SK-N-SH (cell line): ENCODE measurements around the gene CHSY3. TPM values are rescaled to one million over a fixed set of nuclear protein-coding genes. Genes with fewer than 3 reads are reported as not detected.

Source experiments
- CTCF ChIA-PET: fragments of 300-600, 350-600 bp; formaldehyde crosslinking; extraction: SDS; loops from one replicate; lab custom pipeline; 2021; lab: Yijun Ruan, JAX
- POLR2A ChIA-PET: fragments of 350-600 bp; sonication (Branson Sonifier 250); formaldehyde crosslinking; extraction: SDS; loops from one replicate; lab custom pipeline; 2020; ENCODE audit warnings: antibody characterized with exemption, inconsistent platforms; lab: Yijun Ruan, JAX
- DNase-seq: peaks from one replicate; pipeline ENCODE4 v3.0.0; 2012
- H2AFZ ChIP-seq: fragments of 200-600 bp; sonication (generic); 2 replicates; pipeline ENCODE4 v1.8.1; 2016; ENCODE audit warnings: antibody characterized with exemption, mild to moderate bottlenecking, low read depth
- H3F3A ChIP-seq: fragments of 200-600 bp; sonication (generic); replicated peaks from 2 replicates; pipeline ENCODE3; 2016; ENCODE audit warnings: antibody characterized with exemption, mild to moderate bottlenecking; ENCODE audit not compliant: insufficient read depth
- H3K27ac ChIP-seq, 2 experiments: fragments of 200-500 bp in 1 of 2; fragments of 200-600 bp in 1 of 2; sonication (Bioruptor generic) in 1 of 2; sonication (generic), shearing (Covaris generic) in 1 of 2; 2 replicates each; pipeline versions ENCODE4 v1.5.1 to v1.6.1; 2014 to 2016; ENCODE audit warnings: low read depth in 2 of 2, inconsistent platforms in 1 of 2, low read length in 1 of 2, mild to moderate bottlenecking in 1 of 2, mixed read lengths in 1 of 2
- H3K27me3 ChIP-seq: fragments of 200-600 bp; sonication (generic), shearing (Covaris generic); 2 replicates; pipeline ENCODE4 v1.6.1; 2016; ENCODE audit warnings: mixed run types; ENCODE audit not compliant: insufficient read depth
- H3K36me3 ChIP-seq, 2 experiments: fragments of 200-500 bp in 1 of 2; fragments of 200-600 bp in 1 of 2; sonication (Bioruptor generic) in 1 of 2; sonication (generic) in 1 of 2; replicated peaks in 1 of 2; 2 replicates each; pipeline versions ENCODE3 to v1.5.1; 2014 to 2016; ENCODE audit warnings: low read length in 1 of 2, mild to moderate bottlenecking in 1 of 2; ENCODE audit not compliant: insufficient read depth in 2 of 2, control insufficient read depth in 1 of 2
- H3K4me1 ChIP-seq, 2 experiments: fragments of 200-500 bp in 1 of 2; fragments of 200-600 bp in 1 of 2; sonication (Bioruptor generic) in 1 of 2; sonication (generic), shearing (Covaris generic) in 1 of 2; 2 replicates each; pipeline versions ENCODE4 v1.5.1 to v1.6.1; 2014 to 2016; ENCODE audit warnings: low read depth in 1 of 2, low read length in 1 of 2, mixed run types in 1 of 2; ENCODE audit not compliant: insufficient read depth in 2 of 2, control insufficient read depth in 1 of 2
- H3K4me2 ChIP-seq: fragments of 200-600 bp; sonication (generic), shearing (Covaris generic); 2 replicates; pipeline ENCODE4 v1.6.1; 2017; ENCODE audit warnings: mixed run types
- H3K4me3 ChIP-seq, 2 experiments: fragments of 200-500 bp in 1 of 2; fragments of 200-600 bp in 1 of 2; sonication (Bioruptor generic) in 1 of 2; sonication (generic), shearing (Covaris generic) in 1 of 2; 2 replicates each; pipeline versions ENCODE4 v1.5.1 to v1.8.1; 2014 to 2016; ENCODE audit warnings: low read depth in 2 of 2, inconsistent platforms in 1 of 2, low read length in 1 of 2, mild to moderate bottlenecking in 1 of 2, mixed read lengths in 1 of 2, moderate library complexity in 1 of 2
- H3K79me2 ChIP-seq: fragments of 200-600 bp; sonication (generic); 2 replicates; pipeline ENCODE4 v1.8.1; 2017; ENCODE audit warnings: mild to moderate bottlenecking; ENCODE audit not compliant: insufficient read depth
- H3K9ac ChIP-seq: fragments of 200-600 bp; sonication (generic); 2 replicates; pipeline ENCODE4 v1.6.1; 2017; ENCODE audit warnings: mixed run types
- H3K9me2 ChIP-seq: fragments of 200-600 bp; sonication (generic); 2 replicates; pipeline ENCODE4 v1.6.1; 2017; ENCODE audit warnings: mixed run types
- H3K9me3 ChIP-seq: fragments of 200-600 bp; sonication (generic); 2 replicates; pipeline ENCODE4 v1.6.1; 2017; ENCODE audit warnings: mixed run types, mild to moderate bottlenecking, moderate library complexity
- H4K20me1 ChIP-seq: fragments of 200-600 bp; sonication (generic); 2 replicates; pipeline ENCODE4 v1.6.1; 2017; ENCODE audit warnings: mild to moderate bottlenecking, mixed run types; ENCODE audit not compliant: insufficient read depth
- ELF1 ChIP-seq: IDR thresholded peaks from 2 replicates; pipeline ENCODE4 v1.4.0; 2012
- EP300 ChIP-seq, 2 experiments: IDR thresholded peaks; 2 replicates each; pipeline versions ENCODE4 v1.4.0 to v1.6.1; 2012; ENCODE audit warnings: borderline replicate concordance in 1 of 2, low read depth in 1 of 2, low read length in 1 of 2
- EZH2phosphoT487 ChIP-seq: fragments of 200-600 bp; sonication (generic); IDR thresholded peaks from 2 replicates; pipeline ENCODE4 v1.6.1; 2017; ENCODE audit warnings: low read depth, mixed run types, mild to moderate bottlenecking, antibody characterized with exemption, moderate library complexity, borderline replicate concordance
- FOSL2 ChIP-seq: IDR thresholded peaks from 2 replicates; pipeline ENCODE4 v1.4.0; 2012; ENCODE audit warnings: low read depth, mild to moderate bottlenecking, moderate library complexity, borderline replicate concordance
- FOXM1 ChIP-seq: IDR thresholded peaks from 2 replicates; pipeline ENCODE4 v1.4.0; 2012; ENCODE audit warnings: low read depth, mild to moderate bottlenecking
- GABPA ChIP-seq: IDR thresholded peaks from 2 replicates; pipeline ENCODE4 v1.4.0; 2012; ENCODE audit warnings: low read depth, mild to moderate bottlenecking
- JUND ChIP-seq: IDR thresholded peaks from 2 replicates; pipeline ENCODE4 v1.4.0; 2012
- MXI1 ChIP-seq: IDR thresholded peaks from 2 replicates; pipeline ENCODE4 v1.6.1; 2012; ENCODE audit warnings: mild to moderate bottlenecking, low read depth, low read length, improper control_type of control experiment
- RAD21 ChIP-seq: IDR thresholded peaks from 2 replicates; pipeline ENCODE4 v1.6.1; 2012; ENCODE audit warnings: mild to moderate bottlenecking, low read length
- RFX5 ChIP-seq: IDR thresholded peaks from 2 replicates; pipeline ENCODE4 v1.6.1; 2012; ENCODE audit warnings: mild to moderate bottlenecking, improper control_type of control experiment, low read length
- RXRA ChIP-seq: IDR thresholded peaks from 2 replicates; pipeline ENCODE4 v1.4.0; 2012; ENCODE audit warnings: low read depth, mild to moderate bottlenecking, borderline replicate concordance
- SIN3A ChIP-seq: IDR thresholded peaks from 2 replicates; pipeline ENCODE4 v1.6.1; 2012; ENCODE audit warnings: low read depth, mild to moderate bottlenecking, low read length, moderate library complexity, borderline replicate concordance
- TCF12 ChIP-seq: IDR thresholded peaks from 2 replicates; pipeline ENCODE4 v1.4.0; 2012
- TEAD4 ChIP-seq: IDR thresholded peaks from 2 replicates; pipeline ENCODE4 v1.4.0; 2012; ENCODE audit warnings: mild to moderate bottlenecking, borderline replicate concordance; ENCODE audit not compliant: insufficient read depth
- YY1 ChIP-seq: IDR thresholded peaks from 2 replicates; pipeline ENCODE4 v1.4.0; 2012; ENCODE audit warnings: low read depth, mild to moderate bottlenecking
- WGBS: methylation state at CpG from one replicate; pipeline ENCODE4 v1.1.6; 2017; ENCODE audit warnings: low lambda C conversion rate; 5-methylcytosine and 5-hydroxymethylcytosine counted together
- polyA plus RNA-seq, 3 experiments: library from polyadenylated mRNA; depleted of rRNA; stranded (reverse); fragments of >200 nt; gene quantifications; 2 replicates each; pipeline ENCODE4 v1.2.3, GENCODE V29; 2012
- TF ChIP-seq, protein P1 (sequence below): IDR thresholded peaks from 2 replicates; pipeline ENCODE4 v1.4.0; 2012; ENCODE audit warnings: low read depth
- TF ChIP-seq, protein P2 (sequence below): IDR thresholded peaks from 2 replicates; pipeline ENCODE4 v1.6.1; 2012; ENCODE audit warnings: mild to moderate bottlenecking, low read depth, low read length, moderate library complexity
- TF ChIP-seq, protein P3 (sequence below): IDR thresholded peaks from 2 replicates; pipeline ENCODE4 v1.4.0; 2012; ENCODE audit warnings: low read depth, borderline replicate concordance
- TF ChIP-seq, protein P4 (sequence below): fragments of 150-350 bp; IDR thresholded peaks from 2 replicates; pipeline ENCODE4 v1.6.1; 2016; ENCODE audit warnings: mild to moderate bottlenecking, low read depth, low read length
- TF ChIP-seq, protein P5 (sequence below): IDR thresholded peaks from 2 replicates; pipeline ENCODE4; 2012

The CHSY3 gene
- polyA plus RNA-seq, 1 of the 3 experiments (the other 2 are of a cell fraction) = not detected

DNA sequence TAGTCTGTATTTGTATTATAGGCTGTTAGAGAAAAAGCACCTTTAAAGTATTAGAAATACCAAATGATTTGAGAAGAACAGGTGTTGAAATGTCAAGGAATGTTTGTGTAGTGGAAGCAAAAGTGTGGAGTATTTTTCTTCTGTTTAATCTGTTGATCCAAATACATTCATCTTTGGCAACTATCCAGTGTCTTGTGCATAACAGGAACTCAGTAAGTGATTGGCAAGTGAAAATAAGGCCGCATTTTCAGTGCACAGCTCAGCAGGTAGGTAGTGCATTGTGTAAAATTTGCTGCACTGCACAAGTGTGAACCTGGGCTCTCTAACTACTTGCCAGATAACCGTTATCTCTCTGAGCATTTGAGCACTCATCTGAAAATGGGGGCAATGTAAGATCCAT, 61.8 kb downstream of the CHSY3 start:
- Histone ChIP-seq H3F3A (no peaks in the 10 kb centered on the region), H3K27ac (no peak overlapping the region), H3K27me3 (no peaks in the 10 kb centered on the region), H3K9me3 (no peaks in the 10 kb centered on the region), H2AFZ (no peak overlapping the region), H3K9me2 (no peaks in the 10 kb centered on the region), H3K9ac (no peak overlapping the region), H3K36me3 (no peaks in the 10 kb centered on the region), H4K20me1 (no peaks in the 10 kb centered on the region), H3K4me1 (no peaks in the 10 kb centered on the region), H3K4me3 (no peak overlapping the region), H3K79me2 (no peaks in the 10 kb centered on the region), H3K4me2 (no peak overlapping the region)
- DNase-seq = no peak
- no peak for TF ChIP-seq MXI1
- TF ChIP-seq, protein P1, sequence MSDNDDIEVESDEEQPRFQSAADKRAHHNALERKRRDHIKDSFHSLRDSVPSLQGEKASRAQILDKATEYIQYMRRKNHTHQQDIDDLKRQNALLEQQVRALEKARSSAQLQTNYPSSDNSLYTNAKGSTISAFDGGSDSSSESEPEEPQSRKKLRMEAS = no peak
- TF ChIP-seq RXRA = no peak
- no peak for TF ChIP-seq RFX5
- TF ChIP-seq YY1 = no peak
- no peak for TF ChIP-seq RAD21
- TF ChIP-seq, protein P2, sequence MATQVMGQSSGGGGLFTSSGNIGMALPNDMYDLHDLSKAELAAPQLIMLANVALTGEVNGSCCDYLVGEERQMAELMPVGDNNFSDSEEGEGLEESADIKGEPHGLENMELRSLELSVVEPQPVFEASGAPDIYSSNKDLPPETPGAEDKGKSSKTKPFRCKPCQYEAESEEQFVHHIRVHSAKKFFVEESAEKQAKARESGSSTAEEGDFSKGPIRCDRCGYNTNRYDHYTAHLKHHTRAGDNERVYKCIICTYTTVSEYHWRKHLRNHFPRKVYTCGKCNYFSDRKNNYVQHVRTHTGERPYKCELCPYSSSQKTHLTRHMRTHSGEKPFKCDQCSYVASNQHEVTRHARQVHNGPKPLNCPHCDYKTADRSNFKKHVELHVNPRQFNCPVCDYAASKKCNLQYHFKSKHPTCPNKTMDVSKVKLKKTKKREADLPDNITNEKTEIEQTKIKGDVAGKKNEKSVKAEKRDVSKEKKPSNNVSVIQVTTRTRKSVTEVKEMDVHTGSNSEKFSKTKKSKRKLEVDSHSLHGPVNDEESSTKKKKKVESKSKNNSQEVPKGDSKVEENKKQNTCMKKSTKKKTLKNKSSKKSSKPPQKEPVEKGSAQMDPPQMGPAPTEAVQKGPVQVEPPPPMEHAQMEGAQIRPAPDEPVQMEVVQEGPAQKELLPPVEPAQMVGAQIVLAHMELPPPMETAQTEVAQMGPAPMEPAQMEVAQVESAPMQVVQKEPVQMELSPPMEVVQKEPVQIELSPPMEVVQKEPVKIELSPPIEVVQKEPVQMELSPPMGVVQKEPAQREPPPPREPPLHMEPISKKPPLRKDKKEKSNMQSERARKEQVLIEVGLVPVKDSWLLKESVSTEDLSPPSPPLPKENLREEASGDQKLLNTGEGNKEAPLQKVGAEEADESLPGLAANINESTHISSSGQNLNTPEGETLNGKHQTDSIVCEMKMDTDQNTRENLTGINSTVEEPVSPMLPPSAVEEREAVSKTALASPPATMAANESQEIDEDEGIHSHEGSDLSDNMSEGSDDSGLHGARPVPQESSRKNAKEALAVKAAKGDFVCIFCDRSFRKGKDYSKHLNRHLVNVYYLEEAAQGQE = no peak
- TF ChIP-seq TEAD4 = no peak
- no peak for TF ChIP-seq TCF12
- no peak for TF ChIP-seq EZH2phosphoT487
- no peak for TF ChIP-seq FOXM1
- no peak for TF ChIP-seq EP300 (IDR thresholded peaks at IDR 0.05; ENCODE audit: borderline replicate concordance in 1 of 2, low read depth in 1 of 2, low read length in 1 of 2)
- no peak for TF ChIP-seq ELF1
- TF ChIP-seq SIN3A = no peak
- no peak for TF ChIP-seq FOSL2
- TF ChIP-seq GABPA = no peak
- TF ChIP-seq, protein P3, sequence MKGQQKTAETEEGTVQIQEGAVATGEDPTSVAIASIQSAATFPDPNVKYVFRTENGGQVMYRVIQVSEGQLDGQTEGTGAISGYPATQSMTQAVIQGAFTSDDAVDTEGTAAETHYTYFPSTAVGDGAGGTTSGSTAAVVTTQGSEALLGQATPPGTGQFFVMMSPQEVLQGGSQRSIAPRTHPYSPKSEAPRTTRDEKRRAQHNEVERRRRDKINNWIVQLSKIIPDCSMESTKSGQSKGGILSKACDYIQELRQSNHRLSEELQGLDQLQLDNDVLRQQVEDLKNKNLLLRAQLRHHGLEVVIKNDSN = no peak
- TF ChIP-seq, protein P4, sequence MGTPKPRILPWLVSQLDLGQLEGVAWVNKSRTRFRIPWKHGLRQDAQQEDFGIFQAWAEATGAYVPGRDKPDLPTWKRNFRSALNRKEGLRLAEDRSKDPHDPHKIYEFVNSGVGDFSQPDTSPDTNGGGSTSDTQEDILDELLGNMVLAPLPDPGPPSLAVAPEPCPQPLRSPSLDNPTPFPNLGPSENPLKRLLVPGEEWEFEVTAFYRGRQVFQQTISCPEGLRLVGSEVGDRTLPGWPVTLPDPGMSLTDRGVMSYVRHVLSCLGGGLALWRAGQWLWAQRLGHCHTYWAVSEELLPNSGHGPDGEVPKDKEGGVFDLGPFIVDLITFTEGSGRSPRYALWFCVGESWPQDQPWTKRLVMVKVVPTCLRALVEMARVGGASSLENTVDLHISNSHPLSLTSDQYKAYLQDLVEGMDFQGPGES = no peak
- TF ChIP-seq JUND = no peak
- TF ChIP-seq, protein P5, sequence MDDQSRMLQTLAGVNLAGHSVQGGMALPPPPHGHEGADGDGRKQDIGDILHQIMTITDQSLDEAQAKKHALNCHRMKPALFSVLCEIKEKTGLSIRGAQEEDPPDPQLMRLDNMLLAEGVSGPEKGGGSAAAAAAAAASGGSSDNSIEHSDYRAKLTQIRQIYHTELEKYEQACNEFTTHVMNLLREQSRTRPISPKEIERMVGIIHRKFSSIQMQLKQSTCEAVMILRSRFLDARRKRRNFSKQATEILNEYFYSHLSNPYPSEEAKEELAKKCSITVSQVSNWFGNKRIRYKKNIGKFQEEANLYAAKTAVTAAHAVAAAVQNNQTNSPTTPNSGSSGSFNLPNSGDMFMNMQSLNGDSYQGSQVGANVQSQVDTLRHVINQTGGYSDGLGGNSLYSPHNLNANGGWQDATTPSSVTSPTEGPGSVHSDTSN = no peak
- 2% methylated on average over 2 of the region's 2 CpGs for WGBS
- ChIA-PET CTCF (no interaction called here), POLR2A (no interaction called here)
